GM20000 (cell line): ENCODE results near the gene COBLL1.

Experiments used
- DNase-seq: peaks from one replicate; pipeline ENCODE4 v3.0.0; 2012; ENCODE audit warnings: low spot score
- TF ChIP-seq, protein P1 (sequence below): IDR thresholded peaks from 2 replicates; pipeline ENCODE4 v1.5.1; 2012; ENCODE audit warnings: mild to moderate bottlenecking, control low read depth; ENCODE audit errors: extremely low read depth, missing control alignments

Gene COBLL1

DNA sequence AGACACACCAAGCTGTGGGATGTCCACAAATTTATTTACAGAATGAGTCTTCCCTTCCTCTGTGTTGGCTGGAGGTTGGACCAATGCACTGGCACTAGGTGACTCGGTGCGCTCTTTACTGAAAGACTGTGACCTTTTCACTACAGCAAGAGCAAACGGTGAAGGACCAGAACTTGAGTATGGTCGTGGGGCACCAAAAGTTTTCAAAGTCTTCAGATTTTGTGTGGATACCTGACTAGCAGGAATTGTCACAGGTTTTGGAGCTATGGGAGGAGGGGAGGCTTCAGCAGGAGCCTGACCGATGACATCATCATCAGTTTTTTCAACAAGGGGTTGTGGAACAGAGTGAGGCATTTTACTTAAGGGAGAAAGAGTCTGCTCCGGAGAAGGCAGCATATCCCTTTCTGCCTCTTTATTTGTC is 147.3 kb downstream of the COBLL1 start:
- DNase-seq, result no peak
- TF ChIP-seq, protein P1, sequence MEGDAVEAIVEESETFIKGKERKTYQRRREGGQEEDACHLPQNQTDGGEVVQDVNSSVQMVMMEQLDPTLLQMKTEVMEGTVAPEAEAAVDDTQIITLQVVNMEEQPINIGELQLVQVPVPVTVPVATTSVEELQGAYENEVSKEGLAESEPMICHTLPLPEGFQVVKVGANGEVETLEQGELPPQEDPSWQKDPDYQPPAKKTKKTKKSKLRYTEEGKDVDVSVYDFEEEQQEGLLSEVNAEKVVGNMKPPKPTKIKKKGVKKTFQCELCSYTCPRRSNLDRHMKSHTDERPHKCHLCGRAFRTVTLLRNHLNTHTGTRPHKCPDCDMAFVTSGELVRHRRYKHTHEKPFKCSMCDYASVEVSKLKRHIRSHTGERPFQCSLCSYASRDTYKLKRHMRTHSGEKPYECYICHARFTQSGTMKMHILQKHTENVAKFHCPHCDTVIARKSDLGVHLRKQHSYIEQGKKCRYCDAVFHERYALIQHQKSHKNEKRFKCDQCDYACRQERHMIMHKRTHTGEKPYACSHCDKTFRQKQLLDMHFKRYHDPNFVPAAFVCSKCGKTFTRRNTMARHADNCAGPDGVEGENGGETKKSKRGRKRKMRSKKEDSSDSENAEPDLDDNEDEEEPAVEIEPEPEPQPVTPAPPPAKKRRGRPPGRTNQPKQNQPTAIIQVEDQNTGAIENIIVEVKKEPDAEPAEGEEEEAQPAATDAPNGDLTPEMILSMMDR, result no peak

DNA sequence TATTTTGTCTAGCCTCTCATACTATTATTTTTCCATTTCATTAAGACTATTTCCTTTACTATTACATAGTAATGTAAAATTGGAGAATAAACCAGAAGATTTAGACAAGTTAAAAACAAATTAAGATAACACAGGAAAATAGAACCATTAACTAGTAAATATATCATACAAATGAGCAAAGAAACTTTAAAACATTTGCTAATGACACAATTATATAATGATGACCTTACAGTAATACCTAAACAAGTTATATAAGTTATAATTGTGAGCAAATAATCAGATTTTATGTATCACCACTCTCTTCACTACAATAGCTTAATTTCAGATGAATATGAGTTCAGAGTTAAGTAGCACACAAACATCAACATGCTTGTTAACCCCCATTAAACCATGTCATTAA is 147.8 kb downstream of the COBLL1 start:
- TF ChIP-seq, protein P1, result no peak
- no peak for DNase-seq

DNA sequence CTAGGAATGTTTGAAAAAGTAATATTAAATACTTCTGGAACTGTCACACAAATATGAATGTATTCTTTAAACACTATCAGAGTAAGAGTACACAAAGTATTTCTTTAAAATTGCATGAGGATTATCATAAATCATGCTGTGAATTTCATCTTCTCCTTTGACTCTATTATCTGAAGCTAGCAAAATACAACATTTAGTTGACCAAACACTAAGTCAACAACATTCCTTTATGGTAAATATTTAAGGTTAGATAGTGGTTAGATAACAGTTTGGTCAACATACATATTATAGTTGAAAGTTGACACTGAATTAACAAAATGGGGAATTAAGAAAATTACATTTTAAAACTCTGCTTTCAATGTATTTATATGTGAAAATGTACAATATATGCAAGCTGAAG is 148.2 kb downstream of the COBLL1 start:
- TF ChIP-seq, protein P1, result no peak

DNA sequence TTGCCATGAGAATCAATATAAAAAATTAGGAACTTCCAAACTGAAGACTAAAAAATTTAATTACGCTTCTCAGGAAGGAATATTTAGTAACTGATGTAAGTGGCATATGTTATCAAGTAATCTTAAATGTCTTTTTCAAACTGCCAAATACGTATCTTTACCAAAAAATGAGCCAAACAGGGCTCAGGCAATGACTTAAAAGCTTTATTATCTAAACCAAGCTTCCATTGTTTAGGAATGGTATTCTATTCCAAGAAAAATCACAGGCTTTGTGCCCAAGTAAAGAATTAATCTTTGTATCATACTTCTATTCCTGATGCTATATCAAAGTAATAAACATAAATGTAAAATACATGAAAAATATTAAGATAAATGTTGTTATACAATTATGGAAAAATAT is 148.7 kb downstream of the COBLL1 start:
- no peak for DNase-seq
- TF ChIP-seq, protein P1, result no peak

More for the DNA sequence above, 148.2 kb downstream of the COBLL1 start:
- DNase-seq, result no peak

DNA sequence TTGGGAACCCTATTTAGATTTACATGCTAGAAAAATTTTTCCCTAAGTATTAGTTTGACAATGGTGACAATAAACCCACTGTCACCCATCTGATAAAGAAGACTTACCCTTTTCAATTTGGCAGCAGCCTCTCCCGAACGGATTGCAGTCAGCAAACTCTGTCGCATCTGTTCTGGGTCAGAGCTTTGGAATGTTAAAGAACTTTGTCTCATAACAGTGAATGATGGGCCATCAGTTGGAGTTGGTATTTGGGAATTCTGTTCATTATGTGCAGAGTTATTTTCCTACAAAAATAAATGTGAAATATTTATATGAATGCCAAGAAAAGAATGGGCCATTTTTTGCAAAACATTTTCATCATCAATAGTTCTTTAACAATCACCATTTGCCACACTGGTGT is 149.5 kb downstream of the COBLL1 start:
- DNase-seq, result no peak
- TF ChIP-seq, protein P1, result no peak

DNA sequence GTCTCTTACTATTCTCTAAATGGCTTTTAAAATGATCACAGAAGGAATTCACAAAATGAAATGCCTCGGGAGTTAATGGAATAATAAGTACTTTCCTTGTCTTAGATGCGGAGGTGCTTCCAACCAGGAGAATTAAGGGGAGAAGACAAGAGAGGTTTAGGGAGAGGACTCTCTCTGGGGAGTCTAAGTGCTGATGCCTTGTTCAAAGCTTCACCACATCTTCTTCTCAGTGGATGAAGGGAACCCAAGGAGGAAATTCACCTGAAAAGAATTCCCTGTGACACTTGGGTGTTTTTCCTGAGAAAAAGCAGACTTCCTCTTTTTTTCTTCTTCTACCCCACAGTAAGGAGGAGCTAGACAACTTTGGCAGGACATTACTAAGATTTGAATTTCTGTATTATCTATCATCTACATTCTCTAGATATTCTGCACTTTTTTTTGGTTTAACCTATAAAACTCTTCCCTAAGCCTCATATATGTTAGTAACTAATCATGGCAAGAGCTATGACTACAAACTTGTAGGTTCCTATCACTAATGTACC is 150.2 kb downstream of the COBLL1 start:
- no peak for DNase-seq
- TF ChIP-seq, protein P1, result no peak

DNA sequence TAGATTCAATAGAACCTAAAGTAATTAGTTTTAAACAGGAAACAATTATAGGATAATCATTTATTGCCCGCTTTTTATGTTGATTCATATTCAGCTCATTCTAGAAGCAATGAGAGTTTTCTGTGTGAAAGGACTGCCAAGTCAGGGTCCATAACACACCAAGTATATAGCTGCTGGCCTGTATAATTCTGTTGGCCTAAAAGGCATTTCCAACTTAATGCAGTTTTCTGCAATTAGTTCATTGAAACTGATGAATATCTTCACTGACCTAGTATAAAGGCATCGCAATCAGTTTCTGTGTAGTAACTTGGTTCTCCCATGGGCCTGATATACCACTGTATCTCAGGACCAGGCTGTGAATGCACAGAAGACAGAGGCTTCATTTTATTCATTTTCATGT is 151.3 kb downstream of the COBLL1 start:
- TF ChIP-seq, protein P1, result no peak
- no peak for DNase-seq
